K562 (cell line): Measurements from ENCODE around the gene NR3C2. TPM values are rescaled to one million over a fixed set of nuclear protein-coding genes. Genes with fewer than 3 reads are reported as not detected.

Source experiments
- ATAC-seq: fragments of 200-7000 bp; cut with Tn5 transposase; 3 replicates; pipeline ENCODE4 v1.9.1; 2020; ENCODE audit warnings: moderate library complexity
- BruUV-seq: library from RNA; stranded (reverse); fragments of 400-500 nt; replicated peaks from 2 replicates; lab custom pipeline; 2021; lab: Mats Ljungman, UMichigan
- CTCF ChIA-PET: fragments of 300-600 bp; formaldehyde crosslinking; extraction: SDS; loops from one replicate; lab custom pipeline; 2021; ENCODE audit warnings: low intra/inter-chr PET ratio; lab: Yijun Ruan, JAX
- POLR2A ChIA-PET: fragments of 300-600, 350-650 bp; sonication (Branson Sonifier 250); formaldehyde crosslinking; extraction: SDS; loops from one replicate; lab custom pipeline; 2021; ENCODE audit warnings: antibody characterized with exemption, inconsistent platforms; lab: Yijun Ruan, JAX
- DNase-seq, 4 experiments: peaks; one replicate each; pipeline versions ENCODE4 v3.0.0 to v3.0.0-alpha.2; 2011 to 2018; ENCODE audit warnings: low spot score in 3 of 4, mixed read lengths in 3 of 4; ENCODE audit errors: extremely low read depth in 1 of 4
- FAIRE-seq: peaks from 2 replicates; lab custom pipeline; 2011; peaks lifted over from hg19 to GRCh38; lab: Jason Lieb, UNC
- H2AFZ ChIP-seq: 2 replicates; pipeline ENCODE4 v1.6.0; 2011; ENCODE audit warnings: low read depth, low read length, control low read depth, inconsistent platforms
- H3K27ac ChIP-seq: fragments of 200-600 bp; 3 replicates; pipeline ENCODE4 v1.8.0; 2011; ENCODE audit warnings: low read depth, mild to moderate bottlenecking, control low read depth, inconsistent platforms, low read length, moderate library complexity, mixed read lengths; ENCODE audit errors: extremely low read depth
- H3K27me3 ChIP-seq, 2 experiments: fragments of 300-600 bp in 1 of 2; 2 replicates in 1 of 2; 3 replicates in 1 of 2; pipeline versions ENCODE4 v1.6.0 to v1.8.0; 2011; ENCODE audit warnings: inconsistent platforms in 2 of 2, low read length in 2 of 2, mild to moderate bottlenecking in 1 of 2, mixed read lengths in 1 of 2, moderate library complexity in 1 of 2; ENCODE audit not compliant: control insufficient read depth in 2 of 2, insufficient read depth in 2 of 2
- H3K36me3 ChIP-seq: fragments of 300-600 bp; 3 replicates; pipeline ENCODE4 v1.8.0; 2011; ENCODE audit warnings: mild to moderate bottlenecking, low read length, inconsistent platforms; ENCODE audit not compliant: control insufficient read depth, insufficient read depth
- H3K4me1 ChIP-seq, 2 experiments: fragments of 200-600 bp in 1 of 2; replicated peaks in 1 of 2; 2 replicates in 1 of 2; 3 replicates in 1 of 2; pipeline versions ENCODE4 v1.5.1 to v1.8.0; 2011; ENCODE audit warnings: inconsistent platforms in 2 of 2, low read length in 2 of 2, mild to moderate bottlenecking in 1 of 2, mixed read lengths in 1 of 2, moderate library complexity in 1 of 2; ENCODE audit not compliant: control insufficient read depth in 2 of 2, insufficient read depth in 2 of 2
- H3K4me2 ChIP-seq: 2 replicates; pipeline ENCODE4 v1.6.1; 2011; ENCODE audit warnings: low read length, control low read depth, inconsistent platforms, mixed read lengths; ENCODE audit not compliant: insufficient read depth
- H3K4me3 ChIP-seq: fragments of 200-600 bp; sonication (generic), shearing (Covaris generic); 2 replicates; pipeline ENCODE4 v1.5.1; 2016; ENCODE audit warnings: control low read depth, inconsistent platforms
- H3K79me2 ChIP-seq: fragments of 200-600 bp; 3 replicates; pipeline ENCODE4 v1.8.0; 2011; ENCODE audit warnings: low read length, inconsistent platforms; ENCODE audit not compliant: control insufficient read depth, insufficient read depth
- H3K9ac ChIP-seq, 2 experiments: 2 replicates each; pipeline versions ENCODE4 v1.6.0 to v1.6.1; 2011; ENCODE audit warnings: low read depth in 2 of 2, low read length in 2 of 2, control low read depth in 1 of 2, inconsistent platforms in 1 of 2, mild to moderate bottlenecking in 1 of 2, mixed read lengths in 1 of 2; ENCODE audit not compliant: insufficient read depth in 1 of 2
- H3K9me1 ChIP-seq: one replicate; pipeline ENCODE4 v1.6.0; 2011; ENCODE audit warnings: inconsistent platforms, mild to moderate bottlenecking, low read length, moderate library complexity; ENCODE audit not compliant: control insufficient read depth, insufficient read depth
- H3K9me3 ChIP-seq: replicated peaks from 2 replicates; pipeline ENCODE4 v1.5.1; 2011; ENCODE audit warnings: low read depth, low read length, inconsistent platforms; ENCODE audit not compliant: control insufficient read depth, insufficient read depth
- H4K20me1 ChIP-seq: replicated peaks from 2 replicates; pipeline ENCODE4 v1.6.1; 2011; ENCODE audit warnings: low read length, inconsistent platforms, mixed read lengths; ENCODE audit not compliant: control insufficient read depth, insufficient read depth
- CBFB ChIP-seq: sonication (generic); formaldehyde crosslinking; IDR thresholded peaks from 2 replicates; pipeline ENCODE4 v1.4.0; 2020; ENCODE audit warnings: mild to moderate bottlenecking, missing genetic modification reagents
- DPF2 ChIP-seq: fragments of 450-650 bp; IDR thresholded peaks from 2 replicates; pipeline ENCODE4 v1.6.1; 2016
- GABPB1 ChIP-seq: sonication (generic); formaldehyde crosslinking; IDR thresholded peaks from 2 replicates; pipeline ENCODE4 v1.8.0; 2022; ENCODE audit warnings: mild to moderate bottlenecking, missing genetic modification reagents
- HDAC1 ChIP-seq, 2 experiments: fragments of 450-650 bp; IDR thresholded peaks; 2 replicates each; pipeline ENCODE4 v1.6.1; 2016 to 2017; ENCODE audit warnings: inconsistent platforms in 1 of 2, mild to moderate bottlenecking in 1 of 2, moderate library complexity in 1 of 2
- LARP7 ChIP-seq: fragments of 450-650 bp; IDR thresholded peaks from 2 replicates; pipeline ENCODE4 v1.6.1; 2016
- NCOA6 ChIP-seq: fragments of 450-650 bp; IDR thresholded peaks from 2 replicates; pipeline ENCODE4 v1.6.1; 2017; ENCODE audit warnings: mild to moderate bottlenecking
- PURB ChIP-seq: sonication (generic); formaldehyde crosslinking; IDR thresholded peaks from 2 replicates; pipeline ENCODE4 v1.9.0; 2021; ENCODE audit warnings: low read depth, mild to moderate bottlenecking, missing genetic modification reagents
- SMARCA5 ChIP-seq: fragments of 450-650 bp; IDR thresholded peaks from 2 replicates; pipeline ENCODE4 v1.6.1; 2016
- TBP ChIP-seq: optimal IDR thresholded peaks from 2 replicates; pipeline ENCODE3; 2011; ENCODE audit warnings: low read depth, low read length, improper control_type of control experiment
- ZNF263 ChIP-seq: sonication (generic); formaldehyde crosslinking; IDR thresholded peaks from 2 replicates; pipeline ENCODE4 v1.8.0; 2022; ENCODE audit warnings: mild to moderate bottlenecking, missing genetic modification reagents, borderline replicate concordance
- WGBS: fragments of 100-300 bp; shearing (Covaris generic); methylation state at CpG from one replicate; pipeline ENCODE4 v1.1.6; 2016; ENCODE audit warnings: low coverage, mixed read lengths; ENCODE audit not compliant: insufficient coverage; ENCODE audit errors: missing lambda C conversion rate; 5-methylcytosine and 5-hydroxymethylcytosine counted together
- in situ Hi-C: fragments of 300-500 bp; cut with MboI; formaldehyde crosslinking; loops from 4 replicates; pipeline ENCODE4 v1.15.0; 2018; ENCODE audit warnings: inconsistent platforms, mixed read lengths
- intact Hi-C: fragments of 100-400 bp; cut with micrococcal nuclease; formaldehyde crosslinking; loops from 2 replicates; pipeline ENCODE4 v1.14.2; 2022
- polyA plus RNA-seq, 8 experiments: library from polyadenylated mRNA; depleted of rRNA in 4 of 8; stranded (reverse) in 5 of 8; unstranded in 3 of 8; fragments of >200 nt; fragmentation: Nextera tagmentation in 2 of 8; fragmentation: Illumina TruSeq in 1 of 8; extraction: Ambion mirVana in 2 of 8; extraction: Trizol in 1 of 8; gene quantifications; 2 replicates each; pipeline versions ENCODE4 v1.2.1 to v1.2.3, GENCODE V29; 2011 to 2014; ENCODE audit warnings: inconsistent platforms in 1 of 8, missing spikeins in 1 of 8
- total RNA-seq, 7 experiments: library from RNA; depleted of rRNA in 6 of 7; stranded (reverse); fragments of >200 nt in 6 of 7; fragmentation: Illumina TruSeq in 2 of 7; extraction: Trizol in 2 of 7; gene quantifications; 2 replicates each; pipeline versions ENCODE4 v1.2.1 to v1.2.3, GENCODE V29; 2011 to 2021; ENCODE audit warnings: low replicate concordance in 1 of 7
- TF ChIP-seq, protein P1 (sequence below): sonication (generic); formaldehyde crosslinking; IDR thresholded peaks from 2 replicates; pipeline ENCODE4 v1.8.0; 2022; ENCODE audit warnings: mild to moderate bottlenecking, missing genetic modification reagents

The NR3C2 gene
- total and polyA plus RNA-seq, 9 of the 15 experiments (the other 6 are each of a cell fraction or from before 2014, with no cell fraction given), result 0.01 to 0.28 (median 0.16) TPM; not detected in 2

DNA sequence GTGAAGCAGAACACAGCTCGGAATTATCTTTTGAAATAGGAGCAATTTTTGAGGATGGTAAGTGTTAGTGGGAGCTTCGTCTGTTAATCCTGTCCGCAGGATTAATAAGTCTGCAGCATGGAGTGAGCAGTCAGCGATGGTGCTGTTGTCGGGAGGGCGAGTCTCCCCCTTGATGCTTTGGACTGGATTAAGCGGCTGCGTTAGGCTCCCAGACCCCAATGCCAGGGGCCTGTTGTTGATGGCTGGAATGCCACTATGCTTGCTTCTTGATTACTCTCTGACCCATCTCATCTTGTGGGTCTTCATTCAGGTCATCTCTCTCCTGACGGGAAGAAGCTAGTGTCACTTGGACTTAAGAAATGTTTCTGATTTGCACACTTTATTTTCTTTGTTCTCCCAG lies 377.8 kb downstream of the NR3C2 start:
- ChIA-PET POLR2A (interaction anchor here (0.8 kb wide), 1 partner anchor 551 kb away, joined by 3 read pairs; no protein-coding TSS in a partner anchor), CTCF (no interaction called here)
- in situ Hi-C loops, result no loop called here
- ATAC-seq (no peak), DNase-seq (no peak), FAIRE-seq (no peak)
- no peak overlapping the region for H3K4me3 ChIP-seq
- intact Hi-C loops, result no loop called here
- BruUV-seq, result no TSS peak
- H3K9me1 ChIP-seq, result no peaks in the 10 kb centered on the region
- no peak overlapping the region for H3K27ac ChIP-seq
- no peaks in the 10 kb centered on the region for H3K36me3 ChIP-seq
- H3K9me3 ChIP-seq, result no peaks in the 10 kb centered on the region
- H3K79me2 ChIP-seq, result no peaks in the 10 kb centered on the region
- no peak overlapping the region for H3K4me2 ChIP-seq
- no peaks in the 10 kb centered on the region for H4K20me1 ChIP-seq
- 6% methylated on average over 9 of the region's 9 CpGs for WGBS
- no peak overlapping the region for H2AFZ ChIP-seq
- H3K27me3 ChIP-seq, result peaks cover 6 to 22% of the 10 kb centered on the region in 2 experiments; a peak in 3 of 5 replicates
- TF ChIP-seq HDAC1 (IDR thresholded peaks at IDR 0.05), result no peak
- no peak for TF ChIP-seq CBFB (CRISPR knock-in tag)
- TF ChIP-seq, protein P1, sequence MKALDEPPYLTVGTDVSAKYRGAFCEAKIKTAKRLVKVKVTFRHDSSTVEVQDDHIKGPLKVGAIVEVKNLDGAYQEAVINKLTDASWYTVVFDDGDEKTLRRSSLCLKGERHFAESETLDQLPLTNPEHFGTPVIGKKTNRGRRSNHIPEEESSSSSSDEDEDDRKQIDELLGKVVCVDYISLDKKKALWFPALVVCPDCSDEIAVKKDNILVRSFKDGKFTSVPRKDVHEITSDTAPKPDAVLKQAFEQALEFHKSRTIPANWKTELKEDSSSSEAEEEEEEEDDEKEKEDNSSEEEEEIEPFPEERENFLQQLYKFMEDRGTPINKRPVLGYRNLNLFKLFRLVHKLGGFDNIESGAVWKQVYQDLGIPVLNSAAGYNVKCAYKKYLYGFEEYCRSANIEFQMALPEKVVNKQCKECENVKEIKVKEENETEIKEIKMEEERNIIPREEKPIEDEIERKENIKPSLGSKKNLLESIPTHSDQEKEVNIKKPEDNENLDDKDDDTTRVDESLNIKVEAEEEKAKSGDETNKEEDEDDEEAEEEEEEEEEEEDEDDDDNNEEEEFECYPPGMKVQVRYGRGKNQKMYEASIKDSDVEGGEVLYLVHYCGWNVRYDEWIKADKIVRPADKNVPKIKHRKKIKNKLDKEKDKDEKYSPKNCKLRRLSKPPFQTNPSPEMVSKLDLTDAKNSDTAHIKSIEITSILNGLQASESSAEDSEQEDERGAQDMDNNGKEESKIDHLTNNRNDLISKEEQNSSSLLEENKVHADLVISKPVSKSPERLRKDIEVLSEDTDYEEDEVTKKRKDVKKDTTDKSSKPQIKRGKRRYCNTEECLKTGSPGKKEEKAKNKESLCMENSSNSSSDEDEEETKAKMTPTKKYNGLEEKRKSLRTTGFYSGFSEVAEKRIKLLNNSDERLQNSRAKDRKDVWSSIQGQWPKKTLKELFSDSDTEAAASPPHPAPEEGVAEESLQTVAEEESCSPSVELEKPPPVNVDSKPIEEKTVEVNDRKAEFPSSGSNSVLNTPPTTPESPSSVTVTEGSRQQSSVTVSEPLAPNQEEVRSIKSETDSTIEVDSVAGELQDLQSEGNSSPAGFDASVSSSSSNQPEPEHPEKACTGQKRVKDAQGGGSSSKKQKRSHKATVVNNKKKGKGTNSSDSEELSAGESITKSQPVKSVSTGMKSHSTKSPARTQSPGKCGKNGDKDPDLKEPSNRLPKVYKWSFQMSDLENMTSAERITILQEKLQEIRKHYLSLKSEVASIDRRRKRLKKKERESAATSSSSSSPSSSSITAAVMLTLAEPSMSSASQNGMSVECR (CRISPR knock-in tag), result no peak
- no peak for TF ChIP-seq GABPB1
- TF ChIP-seq LARP7, result no peak
- no peak for TF ChIP-seq PURB (CRISPR knock-in tag)
- no peak for TF ChIP-seq SMARCA5
- no peak for TF ChIP-seq DPF2
- TF ChIP-seq TBP, result no peak
- TF ChIP-seq ZNF263 (CRISPR knock-in tag), result no peak
- TF ChIP-seq NCOA6, result no peak
- no peak overlapping the region for H3K9ac ChIP-seq
- no peaks in the 10 kb centered on the region for H3K4me1 ChIP-seq
